ENCODE measurements around the gene SH3BP1.
"Not testable (repeated sequence)": the region's sequence is repeated elsewhere in the genome, so short reads cannot be mapped to it uniquely, and the experiment has no call there.

The SH3BP1 gene

GRCh38 chr22:37633625-37634416 lies 5.6 kb upstream of the SH3BP1 start:
- DNase-seq (ENCODE audit: low spot score): peak; percentile 80

- no peak for DNase-seq (ENCODE audit: low spot score)
Observed at GRCh38 chr22:37634417-37634924, 5.0 kb upstream of the SH3BP1 start.

GRCh38 chr22:37635157-37635556 lies 4.3 kb upstream of the SH3BP1 start:
- DNase-seq (ENCODE audit: low spot score): no peak

GRCh38 chr22:37636186-37636948 lies 3.1 kb upstream of the SH3BP1 start:
- no peak for DNase-seq (ENCODE audit: low spot score)

GRCh38 chr22:37636949-37637273 lies 2.6 kb upstream of the SH3BP1 start:
- no peak for DNase-seq (ENCODE audit: low spot score)

GRCh38 chr22:37638391-37639069 lies 939 bp upstream of the SH3BP1 start:
- DNase-seq (ENCODE audit: low spot score): no peak

- no peak for DNase-seq (ENCODE audit: low spot score)
Observed at GRCh38 chr22:37639771-37640590, 512 bp downstream of the SH3BP1 start.

- DNase-seq (ENCODE audit: low spot score): no peak
Observed at GRCh38 chr22:37640591-37641560, 1.4 kb downstream of the SH3BP1 start.

GRCh38 chr22:37641561-37641949 lies 2.1 kb downstream of the SH3BP1 start:
- no peak for DNase-seq (ENCODE audit: low spot score)

GRCh38 chr22:37643225-37643847 lies 3.9 kb downstream of the SH3BP1 start:
- DNase-seq (ENCODE audit: low spot score): peak; percentile 77

GRCh38 chr22:37647317-37647716 lies 7.8 kb downstream of the SH3BP1 start:
- DNase-seq (ENCODE audit: low spot score): no peak

- DNase-seq (ENCODE audit: low spot score): no peak
Observed at GRCh38 chr22:37647928-37648327, 8.5 kb downstream of the SH3BP1 start.

- no peak for DNase-seq (ENCODE audit: low spot score)
Observed at GRCh38 chr22:37650463-37651136, 11.1 kb downstream of the SH3BP1 start.

GRCh38 chr22:37654563-37655251 lies 15.2 kb downstream of the SH3BP1 start:
- DNase-seq (ENCODE audit: low spot score): no peak

GRCh38 chr22:37655252-37655563 lies 15.7 kb downstream of the SH3BP1 start:
- DNase-seq (ENCODE audit: low spot score): no peak

GRCh38 chr22:37656583-37656982 lies 17.1 kb downstream of the SH3BP1 start:
- not testable (repeated sequence) for DNase-seq (ENCODE audit: low spot score)

- no peak for DNase-seq (ENCODE audit: low spot score)
Observed at GRCh38 chr22:37657590-37658132, 18.2 kb downstream of the SH3BP1 start.

- DNase-seq (ENCODE audit: low spot score): peak; percentile 100
Observed at GRCh38 chr22:37658133-37659065, 18.9 kb downstream of the SH3BP1 start, which contains the start of gene PDXP. TSS of gene PDXP (plus strand) at chr22:37658723. CDS start at chr22:37658783, 60 bp downstream.
